Fibroblast of lung (primary cell): ENCODE data around the gene METTL1. TPM values are rescaled to one million over a fixed set of nuclear protein-coding genes. Genes with fewer than 3 reads are reported as not detected.

ENCODE experiments used
- DNase-seq, 2 donors: peaks; one replicate each; pipeline versions ENCODE4 v3.0.0 to v3.0.0-alpha.2; 2010; ENCODE audit warnings: low read depth in 2 of 2
- H2AFZ ChIP-seq: 2 replicates; pipeline ENCODE4 v1.5.1; 2012; ENCODE audit warnings: low read length, control low read depth, inconsistent platforms
- H3K27ac ChIP-seq: 2 replicates; pipeline ENCODE4 v1.5.1; 2011; ENCODE audit warnings: low read length, control low read depth; ENCODE audit not compliant: insufficient read depth
- H3K27me3 ChIP-seq: 2 replicates; pipeline ENCODE4 v1.5.1; 2011; ENCODE audit warnings: mild to moderate bottlenecking, low read length; ENCODE audit not compliant: control insufficient read depth, insufficient read depth
- H3K36me3 ChIP-seq: 2 replicates; pipeline ENCODE4 v1.5.1; 2011; ENCODE audit warnings: low read length; ENCODE audit not compliant: control insufficient read depth, insufficient read depth
- H3K4me1 ChIP-seq: 2 replicates; pipeline ENCODE4 v1.5.1; 2011; ENCODE audit warnings: low read length; ENCODE audit not compliant: control insufficient read depth, insufficient read depth; ENCODE audit errors: extremely low read depth
- H3K4me2 ChIP-seq: 2 replicates; pipeline ENCODE4 v1.5.1; 2011; ENCODE audit warnings: low read length, control low read depth; ENCODE audit not compliant: insufficient read depth; ENCODE audit errors: extremely low read depth
- H3K4me3 ChIP-seq, 4 experiments: fragments of 200-600 bp in 1 of 4; sonication (generic) in 1 of 4; replicated peaks in 1 of 4; 2 replicates each; pipeline ENCODE4 v1.5.1; 2011 to 2016; ENCODE audit warnings: low read length in 4 of 4, low read depth in 3 of 4, mild to moderate bottlenecking in 3 of 4, control low read depth in 2 of 4, inconsistent platforms in 1 of 4, mixed read lengths in 1 of 4; ENCODE audit not compliant: insufficient read depth in 1 of 4; ENCODE audit errors: control extremely low read depth in 1 of 4
- H3K79me2 ChIP-seq: 2 replicates; pipeline ENCODE4 v1.5.1; 2012; ENCODE audit warnings: mild to moderate bottlenecking, low read length, inconsistent platforms; ENCODE audit not compliant: control insufficient read depth, insufficient read depth
- H3K9ac ChIP-seq: 2 replicates; pipeline ENCODE4 v1.5.1; 2011; ENCODE audit warnings: mild to moderate bottlenecking, low read length, control low read depth; ENCODE audit not compliant: insufficient read depth
- H3K9me3 ChIP-seq: 2 replicates; pipeline ENCODE4 v1.5.1; 2012; ENCODE audit warnings: low read depth, low read length; ENCODE audit not compliant: control insufficient read depth, insufficient read depth
- H4K20me1 ChIP-seq: 2 replicates; pipeline ENCODE4 v1.5.1; 2011; ENCODE audit warnings: low read length; ENCODE audit not compliant: control insufficient read depth, insufficient read depth; ENCODE audit errors: extremely low read depth
- CTCF ChIP-seq, 2 donors: IDR thresholded peaks in 1 of 2; conservative IDR thresholded peaks in 1 of 2; 1 replicate in 1 of 2; 2 replicates in 1 of 2; pipeline ENCODE4 v1.5.1; 2011 to 2012; ENCODE audit warnings: low read length in 2 of 2, control low read depth in 1 of 2, inconsistent platforms in 1 of 2, low read depth in 1 of 2, mild to moderate bottlenecking in 1 of 2
- EZH2 ChIP-seq: IDR thresholded peaks from 2 replicates; pipeline ENCODE4 v1.5.1; 2012; ENCODE audit warnings: low read length, control low read depth, mild to moderate bottlenecking; ENCODE audit errors: missing control alignments
- polyA plus RNA-seq, 2 donors: library from polyadenylated mRNA; depleted of rRNA in 1 of 2; stranded (reverse) in 1 of 2; unstranded in 1 of 2; fragments of >200 nt; gene quantifications; 2 replicates each; pipeline ENCODE4 v1.2.1, GENCODE V29; 2011 to 2012; ENCODE audit warnings: missing spikeins in 1 of 2
- total RNA-seq: library from RNA; depleted of rRNA; stranded (reverse); fragments of >200 nt; gene quantifications from 2 replicates; pipeline ENCODE4 v1.2.1, GENCODE V29; 2014

METTL1 gene
- total and polyA plus RNA-seq, 2 donors (not counting 1 experiment from before 2014, with no cell fraction given): 3.5 to 16.9 TPM

- Histone ChIP-seq H3K79me2 (no peaks in the 10 kb centered on the region), H4K20me1 (no peaks in the 10 kb centered on the region), H3K27me3 (peaks cover 71% of the 10 kb centered on the region), H3K9me3 (no peaks in the 10 kb centered on the region), H3K36me3 (no peaks in the 10 kb centered on the region), H3K4me2 (peak within 1 kb of the TSS; percentile 37), H2AFZ (no peak within 1 kb of the TSS), H3K4me3 (peak within 1 kb of the TSS in 1 of 4 experiments; percentile 36), H3K4me1 (peaks cover 3% of the 10 kb centered on the region), H3K9ac (peak within 1 kb of the TSS; percentile 32), H3K27ac (no peak within 1 kb of the TSS)
- peak in 1 of 2 donors; percentile 27 for DNase-seq
- no peak for TF ChIP-seq CTCF (conservative IDR thresholded peaks at IDR 0.05 in 1 of 2, IDR thresholded peaks at IDR 0.05 in 1 of 2; ENCODE audit: low read depth in 1 of 2, low read length in 2 of 2)
- TF ChIP-seq EZH2: peak; percentile 96
Observed at GRCh38 chr12:57738661-57739237, 33.2 kb downstream of the METTL1 start, which contains the start of gene AGAP2. Gene AGAP2 (minus strand): TSS chr12:57738742. CDS start chr12:57738246, 496 bp downstream.

DNA sequence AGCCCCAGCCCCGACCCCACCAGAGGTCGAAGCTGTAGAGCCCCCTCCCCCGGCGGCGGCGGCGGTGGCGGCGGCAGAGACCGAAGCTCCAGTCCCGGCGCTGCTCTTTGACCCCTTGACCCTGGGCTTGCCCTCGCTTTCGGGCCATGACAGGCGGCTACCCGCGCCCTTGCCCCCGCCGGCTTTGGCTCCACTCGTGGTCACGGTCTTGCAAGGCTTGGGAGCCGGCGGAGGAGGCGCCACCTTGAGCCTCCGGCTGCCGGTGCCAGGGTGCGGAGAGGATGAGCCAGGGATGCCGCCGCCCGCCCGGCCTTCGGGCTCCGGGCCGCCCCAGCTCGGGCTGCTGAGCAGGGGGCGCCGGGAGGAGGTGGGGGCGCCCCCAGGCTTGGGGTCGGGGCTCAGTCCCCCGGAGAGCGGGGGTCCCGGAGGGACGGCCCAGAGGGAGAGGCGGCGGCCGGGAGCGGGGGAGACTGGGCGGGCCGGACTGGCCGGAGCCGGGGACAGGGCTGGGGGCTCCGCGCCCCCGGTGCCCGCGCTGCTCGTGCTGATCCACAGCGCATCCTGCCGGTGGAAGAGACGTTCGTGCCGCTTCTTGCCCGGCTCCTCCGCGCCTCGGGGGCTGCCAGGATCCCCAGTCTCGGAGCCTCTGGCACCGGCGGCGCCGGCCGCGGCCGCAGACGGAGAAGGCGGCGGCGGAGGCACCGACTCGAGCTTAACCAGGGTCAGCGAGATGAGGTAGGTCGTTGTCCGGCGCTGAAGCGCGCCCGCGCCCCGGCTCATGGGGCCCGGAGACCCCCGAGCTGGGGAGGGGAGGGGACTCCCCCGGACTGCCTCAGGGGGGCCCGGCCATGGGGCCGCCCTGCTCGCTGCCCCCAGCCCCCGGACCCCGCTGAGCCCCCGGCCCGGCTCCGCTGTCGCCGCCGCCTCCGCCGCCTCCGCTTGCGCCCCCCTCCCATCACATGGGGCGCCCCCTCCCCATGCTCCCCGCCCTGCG, 34.1 kb downstream of the METTL1 start:
- peaks cover 3% of the 10 kb centered on the region for H3K4me1 ChIP-seq
- H3K27ac ChIP-seq: no peak overlapping the region
- no peak overlapping the region for H2AFZ ChIP-seq
- peaks cover 77% of the 10 kb centered on the region for H3K27me3 ChIP-seq
- H3K79me2 ChIP-seq: no peaks in the 10 kb centered on the region
- peak; percentile 97 for TF ChIP-seq EZH2
- TF ChIP-seq CTCF (conservative IDR thresholded peaks at IDR 0.05 in 1 of 2, IDR thresholded peaks at IDR 0.05 in 1 of 2; ENCODE audit: low read depth in 1 of 2, low read length in 2 of 2): peak; percentile 27 to 37
- peak overlapping the region; percentile 32 for H3K9ac ChIP-seq
- H3K9me3 ChIP-seq: no peaks in the 10 kb centered on the region
- no peaks in the 10 kb centered on the region for H3K36me3 ChIP-seq
- DNase-seq: no peak
- H4K20me1 ChIP-seq: no peaks in the 10 kb centered on the region
- H3K4me2 ChIP-seq: peak overlapping the region; percentile 37
- peak overlapping the region in 1 of 4 experiments; percentile 36 for H3K4me3 ChIP-seq

- no peaks in the 10 kb centered on the region for H4K20me1 ChIP-seq
- no peak overlapping the region for H3K4me3 ChIP-seq
- H3K4me1 ChIP-seq: peaks cover 3% of the 10 kb centered on the region
- no peaks in the 10 kb centered on the region for H3K36me3 ChIP-seq
- no peak overlapping the region for H3K27ac ChIP-seq
- no peaks in the 10 kb centered on the region for H3K9me3 ChIP-seq
- TF ChIP-seq CTCF (conservative IDR thresholded peaks at IDR 0.05 in 1 of 2, IDR thresholded peaks at IDR 0.05 in 1 of 2; ENCODE audit: low read depth in 1 of 2, low read length in 2 of 2) (no peak), EZH2 (peak; percentile 98)
- peaks cover 83% of the 10 kb centered on the region for H3K27me3 ChIP-seq
- no peak overlapping the region for H3K9ac ChIP-seq
- H2AFZ ChIP-seq: no peak overlapping the region
- H3K4me2 ChIP-seq: no peak overlapping the region
- no peak for DNase-seq
- H3K79me2 ChIP-seq: no peaks in the 10 kb centered on the region
Observed at GRCh38 chr12:57736741-57737466, 35.0 kb downstream of the METTL1 start.
